Activated naive CD4-positive, alpha-beta T cell treated with anti-CD3 and anti-CD28 coated beads, Interleukin-2, amount 50 U/mL, for 72 hours (primary cell): ENCODE measurements around the gene CREB3L4. TPM values are rescaled to one million over a fixed set of nuclear protein-coding genes. Genes with fewer than 3 reads are reported as not detected.
"Not testable (repeated sequence)": the region's sequence is repeated elsewhere in the genome, so short reads cannot be mapped to it uniquely, and the experiment has no call there.

Experiments
- ATAC-seq, 2 donors: fragments of 150-1000 bp; cut with Tn5 transposase; 2 replicates each; pipeline ENCODE4 v1.10.0; 2021; ENCODE audit warnings: mild to moderate bottlenecking in 2 of 2, moderate library complexity in 2 of 2
- DNase-seq, 2 donors: peaks; one replicate each; pipeline ENCODE4 v3.0.0; 2021 to 2022; ENCODE audit warnings: low spot score in 2 of 2
- H3K27ac Mint-ChIP-seq, 2 donors: one replicate each; pipeline ENCODE4 v1.8.0; 2022; ENCODE audit warnings: mild to moderate bottlenecking in 2 of 2, mixed read lengths in 2 of 2
- H3K36me3 Mint-ChIP-seq, 2 donors: one replicate each; pipeline ENCODE4 v1.8.0; 2022; ENCODE audit warnings: mixed read lengths in 2 of 2
- H3K9me3 Mint-ChIP-seq, 2 donors: one replicate each; pipeline ENCODE4 v1.8.0; 2022; ENCODE audit warnings: mixed read lengths in 2 of 2
- total RNA-seq, 2 donors: library from RNA; stranded (reverse); gene quantifications; one replicate each; pipeline ENCODE4 v1.2.3, GENCODE V29; 2022

The CREB3L4 gene
- total RNA-seq, 2 donors from 2014 or later = 8.9 to 12.0 TPM

DNA sequence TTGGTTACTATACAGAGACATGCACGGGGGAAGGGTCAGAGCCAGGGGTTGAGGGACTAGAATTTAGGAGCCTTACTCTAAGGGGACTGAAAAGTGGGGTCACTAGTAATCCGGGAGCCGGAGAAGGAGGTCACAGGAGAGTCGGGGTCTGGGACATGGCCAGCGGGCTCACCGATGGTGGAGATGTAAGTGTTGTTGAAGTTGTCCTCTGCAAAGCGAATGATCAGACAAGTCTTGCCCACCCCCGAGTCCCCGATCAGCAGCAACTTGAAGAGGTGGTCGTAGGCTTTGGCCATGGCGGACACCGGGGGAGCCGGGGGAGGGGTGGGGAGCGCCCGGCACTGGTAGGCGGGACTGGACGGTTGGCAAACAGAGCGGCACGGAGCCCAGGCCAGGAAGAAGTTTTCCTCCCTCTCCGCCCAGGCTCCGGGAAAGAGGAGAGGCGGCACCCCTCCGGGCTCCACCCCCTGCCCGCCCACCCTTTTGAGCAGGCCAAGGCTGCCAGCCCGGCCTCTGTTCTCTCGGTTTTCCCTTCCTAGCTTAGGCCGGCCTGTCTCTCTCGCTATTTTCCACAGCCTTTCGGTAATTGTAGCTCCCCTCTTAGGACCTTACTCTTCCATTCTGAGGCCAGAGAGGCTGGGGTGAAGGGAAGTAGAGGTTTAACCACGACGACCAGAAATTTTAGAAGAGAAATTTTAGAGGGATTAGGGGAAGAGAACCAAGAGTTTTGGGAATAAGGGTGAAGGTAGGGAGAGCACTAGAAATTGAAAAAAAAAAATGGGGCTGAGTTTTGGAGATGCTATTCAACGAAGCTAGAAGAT is 18.4 kb downstream of the CREB3L4 start, which contains the start of gene RAB13:
TSS of gene RAB13 (minus strand) at position 399 of the 821 bp plus-strand sequence. CDS start at position 296, 103 bp downstream.
- peak in 1 of 2 donors; percentile 5 for ATAC-seq
- no peak for DNase-seq
- Mint-ChIP-seq H3K9me3 (peaks cover 0 to 3% of the 10 kb centered on the region in 2 donors), H3K27ac (peak within 1 kb of the TSS; percentile 91 to 95), H3K36me3 (peaks cover 11% of the 10 kb centered on the region in 2 donors)

DNA sequence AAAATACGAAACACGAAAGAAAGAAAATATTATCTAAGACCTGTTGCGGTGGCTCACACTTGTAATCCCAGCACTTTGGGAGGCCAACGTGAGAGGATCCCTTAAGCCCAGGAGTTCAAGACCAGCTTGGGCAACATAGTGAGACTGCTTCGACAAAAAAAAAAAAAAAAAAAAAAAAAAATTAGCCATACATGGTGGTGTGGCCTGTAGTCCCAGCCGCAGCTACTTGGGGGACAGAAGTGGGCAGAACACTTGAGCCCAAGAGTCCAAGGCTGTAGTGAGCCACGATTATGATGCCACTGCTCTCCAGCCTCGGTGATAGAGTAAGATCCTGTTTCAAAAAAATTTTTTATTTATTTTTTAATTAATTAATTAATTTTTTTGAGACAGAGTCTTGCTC is 19.9 kb downstream of the CREB3L4 start:
- peak overlapping the region in 1 of 2 donors; percentile 91 for H3K27ac Mint-ChIP-seq
- H3K9me3 Mint-ChIP-seq = peaks cover 1 to 3% of the 10 kb centered on the region in 2 donors
- DNase-seq = no peak
- H3K36me3 Mint-ChIP-seq = peaks cover 26% of the 10 kb centered on the region in 2 donors
- no peak for ATAC-seq

- Mint-ChIP-seq H3K27ac (peak within 1 kb of the TSS; percentile 97), H3K9me3 (peaks cover 3 to 8% of the 10 kb centered on the region in 2 donors)
Measured at GRCh38 chr1:153990468-153991150, 22.9 kb downstream of the CREB3L4 start, which contains the start of gene RPS27. TSS of gene RPS27 (plus strand) at chr1:153990762. CDS start at chr1:153990797, 35 bp downstream.

GRCh38 chr1:153991151-153991630 is 23.5 kb downstream of the CREB3L4 start:
- peak overlapping the region; percentile 97 for H3K27ac Mint-ChIP-seq
- H3K36me3 Mint-ChIP-seq = peaks cover 36 to 49% of the 10 kb centered on the region in 2 donors
- no peak for ATAC-seq
- peaks cover 3 to 9% of the 10 kb centered on the region in 2 donors for H3K9me3 Mint-ChIP-seq
- no peak for DNase-seq

More at GRCh38 chr1:153990468-153991150, 22.9 kb downstream of the CREB3L4 start, which contains the start of gene RPS27:
- H3K36me3 Mint-ChIP-seq = peaks cover 35 to 45% of the 10 kb centered on the region in 2 donors
- DNase-seq (peak; percentile 85 to 90), ATAC-seq (peak; percentile 88 to 91)

DNA sequence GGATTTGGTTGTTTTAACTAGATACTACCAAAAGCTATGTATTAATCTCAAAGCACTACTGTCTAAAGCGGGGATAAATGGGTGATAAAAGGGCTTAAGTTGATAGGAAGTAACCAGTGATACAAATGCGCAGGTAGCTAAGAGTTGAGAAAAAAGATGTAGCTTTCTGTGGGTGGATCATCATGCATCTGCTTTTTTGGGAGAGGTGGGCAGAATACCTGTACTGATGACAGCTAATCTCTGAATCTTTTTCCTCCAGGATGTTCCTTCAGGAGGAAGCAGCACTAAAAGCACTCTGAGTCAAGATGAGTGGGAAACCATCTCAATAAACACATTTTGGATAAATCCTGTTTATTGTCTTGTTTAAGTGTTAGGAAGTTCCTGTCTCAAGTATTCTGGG is 24.1 kb downstream of the CREB3L4 start:
- H3K36me3 Mint-ChIP-seq = peaks cover 36 to 49% of the 10 kb centered on the region in 2 donors
- no peak for DNase-seq

DNA sequence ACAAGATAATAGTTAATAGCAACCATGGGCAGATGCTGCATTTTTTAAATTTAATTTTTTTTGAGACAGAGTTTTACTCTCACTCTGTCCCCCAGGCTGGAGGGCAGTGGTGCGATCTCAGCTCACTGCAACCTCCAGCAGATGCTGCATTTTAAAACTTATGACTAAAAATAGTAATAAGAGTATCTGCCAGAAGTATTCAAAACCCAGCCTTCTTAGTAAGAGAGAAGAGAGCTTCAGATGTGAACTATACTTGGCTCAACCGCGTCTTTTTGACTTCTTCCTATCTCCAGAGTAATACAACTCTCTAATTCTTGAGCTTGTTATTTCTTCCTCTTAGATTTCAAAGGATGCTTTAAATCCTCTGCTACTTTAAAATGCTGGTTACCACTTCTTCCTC is 27.5 kb downstream of the CREB3L4 start:
- DNase-seq (no peak), ATAC-seq (no peak)
- Mint-ChIP-seq H3K36me3 (peaks cover 35 to 48% of the 10 kb centered on the region in 2 donors), H3K27ac (peak overlapping the region in 1 of 2 donors; percentile 44), H3K9me3 (peaks cover 3 to 9% of the 10 kb centered on the region in 2 donors)

More for the DNA sequence above, 24.1 kb downstream of the CREB3L4 start:
- Mint-ChIP-seq H3K27ac (peak overlapping the region; percentile 97), H3K9me3 (peaks cover 3 to 9% of the 10 kb centered on the region in 2 donors)
- no peak for ATAC-seq

DNA sequence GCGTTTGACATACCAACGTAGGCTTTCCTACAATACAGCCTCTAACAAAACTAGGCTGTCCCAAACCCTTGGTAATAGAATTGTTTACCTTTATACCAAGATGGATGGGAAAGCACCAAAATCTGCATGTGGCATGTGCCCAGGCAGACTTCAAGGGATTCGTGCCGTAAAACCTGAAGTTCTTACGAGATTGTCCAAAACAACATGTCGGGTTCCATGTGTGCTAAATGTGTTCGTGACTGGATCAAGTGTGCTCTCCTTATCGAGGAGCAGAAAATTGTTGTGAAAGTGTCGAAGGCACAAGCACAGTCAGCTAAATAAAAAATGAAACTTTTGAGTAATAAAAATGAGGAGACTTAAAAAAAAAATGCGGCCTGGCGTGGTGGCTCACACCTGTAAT is 27.9 kb downstream of the CREB3L4 start:
- Mint-ChIP-seq H3K36me3 (peaks cover 31 to 43% of the 10 kb centered on the region in 2 donors), H3K27ac (no peak overlapping the region), H3K9me3 (peaks cover 0 to 9% of the 10 kb centered on the region in 2 donors)
- DNase-seq (no peak), ATAC-seq (no peak)

- H3K27ac Mint-ChIP-seq, ATAC-seq, H3K9me3 Mint-ChIP-seq, DNase-seq: not testable (repeated sequence)
- H3K36me3 Mint-ChIP-seq = peaks cover 18 to 31% of the 10 kb centered on the region in 2 donors
Measured at GRCh38 chr1:153996882-153997281, 29.2 kb downstream of the CREB3L4 start.

- Mint-ChIP-seq H3K36me3 (peaks cover 4 to 6% of the 10 kb centered on the region in 2 donors), H3K27ac (no peak overlapping the region), H3K9me3 (peaks cover 0 to 4% of the 10 kb centered on the region in 2 donors)
- ATAC-seq = peak in 1 of 2 donors; percentile 23
- DNase-seq = no peak
Measured at GRCh38 chr1:154000420-154000819, 32.7 kb downstream of the CREB3L4 start.

- no peaks in the 10 kb centered on the region for H3K9me3 Mint-ChIP-seq
- H3K36me3 Mint-ChIP-seq = no peaks in the 10 kb centered on the region
- DNase-seq (no peak), ATAC-seq (peak in 1 of 2 donors; percentile 48)
- H3K27ac Mint-ChIP-seq = no peak overlapping the region
Measured at GRCh38 chr1:154006136-154006535, 38.4 kb downstream of the CREB3L4 start.

GRCh38 chr1:154012129-154012528 is 44.4 kb downstream of the CREB3L4 start:
- H3K36me3 Mint-ChIP-seq = no peaks in the 10 kb centered on the region
- no peaks in the 10 kb centered on the region for H3K9me3 Mint-ChIP-seq
- H3K27ac Mint-ChIP-seq = no peak overlapping the region
- ATAC-seq (no peak), DNase-seq (no peak)

DNA sequence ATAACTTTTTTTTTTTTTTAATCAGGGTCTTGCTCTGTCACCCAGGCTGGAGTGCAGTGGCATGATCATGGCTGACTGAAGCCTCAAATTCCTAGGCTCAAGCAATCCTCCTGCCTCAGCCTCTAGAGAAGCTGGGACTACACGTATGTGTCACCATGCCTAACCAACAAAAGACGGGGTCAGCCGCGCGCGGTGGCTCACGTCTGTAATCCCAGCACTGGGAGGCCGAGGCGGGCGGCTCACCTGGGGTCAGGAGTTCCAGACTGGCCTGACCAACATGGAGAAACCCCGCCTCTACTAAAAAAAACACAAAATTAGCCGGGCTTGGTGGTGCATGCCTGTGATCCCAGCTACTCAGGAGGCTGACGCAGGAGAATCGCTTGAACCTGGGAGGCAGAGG is 44.8 kb downstream of the CREB3L4 start:
- H3K9me3 Mint-ChIP-seq, H3K36me3 Mint-ChIP-seq, H3K27ac Mint-ChIP-seq, ATAC-seq, DNase-seq: not testable (repeated sequence)

DNA sequence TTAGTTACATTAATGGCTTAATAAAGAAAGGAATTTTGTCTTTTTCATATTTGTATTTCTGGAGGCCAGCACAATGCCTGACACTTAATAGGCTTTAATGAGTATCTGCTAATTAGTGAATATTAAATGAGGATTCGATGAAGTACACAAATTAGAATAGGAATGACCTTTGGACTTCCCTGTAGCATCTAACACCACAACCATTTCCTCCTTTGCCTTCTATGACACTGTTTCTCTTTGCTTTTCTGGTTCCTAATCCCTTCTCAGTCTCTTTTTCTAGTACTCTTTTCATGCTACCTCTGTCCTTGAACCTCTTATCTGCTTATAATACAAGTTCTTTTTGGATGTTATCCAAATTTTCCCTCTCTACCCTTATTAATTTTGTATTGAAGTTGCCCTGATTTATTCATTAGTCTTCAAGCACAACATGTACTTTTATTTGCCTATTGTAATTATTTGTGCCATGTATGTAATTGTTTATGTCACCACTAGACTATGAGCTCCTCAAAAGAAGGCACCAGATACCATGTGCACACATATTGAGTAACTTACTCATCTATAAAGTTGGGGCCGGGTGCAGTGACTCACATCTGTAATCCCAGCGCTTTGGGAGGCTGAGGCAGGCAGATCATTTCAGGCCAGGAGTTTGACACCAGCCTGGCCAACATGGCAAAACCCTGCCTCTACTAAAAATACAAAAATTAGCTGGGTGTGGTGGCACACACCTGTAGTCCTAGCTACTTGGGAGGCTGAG is 46.6 kb downstream of the CREB3L4 start:
- ATAC-seq = peak in 1 of 2 donors; percentile 63
- Mint-ChIP-seq H3K27ac (no peak overlapping the region), H3K9me3 (no peaks in the 10 kb centered on the region), H3K36me3 (no peaks in the 10 kb centered on the region)
- no peak for DNase-seq

DNA sequence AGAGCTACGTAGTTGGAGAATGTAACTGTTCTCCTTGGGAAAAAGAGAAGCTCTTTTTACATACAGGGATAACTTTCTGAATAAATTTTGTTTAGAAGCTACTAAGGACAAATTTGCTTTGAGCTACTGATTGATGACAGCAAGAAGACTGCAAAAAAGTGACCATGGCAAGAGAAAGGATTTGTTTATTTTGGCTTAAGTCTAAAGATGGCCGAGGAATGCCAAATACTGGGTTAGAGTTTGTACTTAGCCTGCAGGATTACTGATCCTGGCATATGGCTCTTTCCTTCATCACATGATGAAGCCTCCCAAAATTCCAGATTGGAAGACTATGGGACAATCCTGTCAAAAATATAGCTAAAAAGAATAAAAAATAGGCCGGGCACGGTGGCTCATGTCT is 51.6 kb downstream of the CREB3L4 start:
- H3K27ac Mint-ChIP-seq = no peak overlapping the region
- no peaks in the 10 kb centered on the region for H3K9me3 Mint-ChIP-seq
- DNase-seq (no peak), ATAC-seq (no peak)
- H3K36me3 Mint-ChIP-seq = no peaks in the 10 kb centered on the region

- Mint-ChIP-seq H3K9me3 (no peaks in the 10 kb centered on the region), H3K27ac (no peak overlapping the region), H3K36me3 (no peaks in the 10 kb centered on the region)
- DNase-seq (no peak), ATAC-seq (no peak)
Measured at GRCh38 chr1:154019940-154020339, 52.2 kb downstream of the CREB3L4 start.
